NCI-H2227 treated with DMSO at 0.1 percent for 48 hours (cell line): Measurements from ENCODE around the gene TPSAB1.

ENCODE experiments used
- DNase-seq: peaks from one replicate; lab custom pipeline; 2025; lab: John Stamatoyannopoulos, UW

Gene TPSAB1

DNA sequence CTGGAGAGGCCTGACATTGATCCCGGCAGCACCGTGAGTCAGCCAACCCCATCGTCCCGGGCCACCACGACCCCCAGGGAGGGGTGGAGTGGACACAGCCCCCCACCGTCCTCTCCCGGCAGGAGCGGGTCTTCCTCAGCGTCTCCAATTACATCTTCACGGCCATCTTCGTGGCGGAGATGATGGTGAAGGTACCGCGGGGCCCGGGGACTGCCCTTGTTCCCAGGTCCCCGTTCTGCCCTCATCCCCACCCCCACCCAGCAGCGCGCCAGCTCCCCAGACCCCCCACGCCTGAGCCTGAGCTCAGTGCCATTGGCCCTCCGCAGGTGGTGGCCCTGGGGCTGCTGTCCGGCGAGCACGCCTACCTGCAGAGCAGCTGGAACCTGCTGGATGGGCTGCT is 30.0 kb upstream of the TPSAB1 start:
- DNase-seq: no peak

GRCh38 chr16:1211451-1212268 is 28.8 kb upstream of the TPSAB1 start:
- no peak for DNase-seq

DNA sequence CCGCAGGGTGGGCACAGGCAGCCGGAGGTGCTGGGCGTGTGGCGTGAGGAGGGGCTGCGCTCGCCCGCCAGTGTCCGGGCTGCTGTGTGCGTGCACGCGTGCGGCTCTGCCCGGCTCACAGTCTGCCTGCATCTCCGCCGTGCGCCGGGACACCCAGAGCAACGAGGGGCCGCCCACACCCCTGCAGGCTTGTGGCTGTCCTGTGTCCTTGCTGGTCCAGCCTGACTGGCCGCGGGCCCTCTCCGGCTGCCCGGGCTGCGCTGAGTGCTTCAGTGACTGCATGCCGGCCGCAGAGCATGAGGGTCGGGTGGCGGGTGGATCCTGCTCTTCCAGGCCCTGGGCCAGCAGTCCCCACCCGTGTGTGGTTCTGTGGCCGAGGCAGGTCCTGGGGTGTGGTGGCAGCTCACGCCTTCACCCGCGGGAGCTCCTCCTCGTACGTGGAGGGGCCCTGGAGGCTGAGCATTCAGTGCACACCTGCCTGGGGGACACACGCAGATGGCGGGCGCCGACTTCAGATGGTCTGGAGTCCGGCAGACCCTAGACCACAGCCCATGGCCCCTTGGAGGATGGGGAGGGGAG is 27.8 kb upstream of the TPSAB1 start:
- no peak for DNase-seq

GRCh38 chr16:1213231-1213630 is 27.3 kb upstream of the TPSAB1 start:
- DNase-seq: no peak

DNA sequence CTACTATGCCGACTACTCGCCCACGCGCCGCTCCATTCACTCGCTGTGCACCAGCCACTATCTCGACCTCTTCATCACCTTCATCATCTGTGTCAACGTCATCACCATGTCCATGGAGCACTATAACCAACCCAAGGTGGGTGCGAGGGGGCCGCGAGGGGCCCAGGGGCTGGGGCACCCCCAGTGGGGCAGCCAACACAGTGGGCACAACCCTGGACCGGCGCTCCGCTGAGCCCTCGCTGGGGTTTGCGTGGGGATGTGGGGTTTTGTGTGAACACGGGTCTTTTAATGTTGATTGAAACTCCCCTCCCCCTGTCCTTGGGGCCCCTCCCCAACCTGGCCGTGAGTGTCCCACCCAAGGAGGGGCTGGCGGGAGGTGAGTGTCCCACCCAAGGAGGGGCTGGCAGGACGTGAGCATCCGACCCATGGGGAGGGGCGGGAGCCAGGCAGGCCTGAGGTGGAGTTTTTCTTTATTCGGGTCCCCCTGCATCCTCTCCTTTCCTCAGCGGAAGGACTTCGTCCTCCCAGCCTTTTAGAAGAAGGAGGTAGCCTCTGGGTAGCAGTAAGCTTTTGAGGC is 26.6 kb upstream of the TPSAB1 start:
- no peak for DNase-seq

GRCh38 chr16:1214719-1215118 is 25.8 kb upstream of the TPSAB1 start:
- DNase-seq: no peak

DNA sequence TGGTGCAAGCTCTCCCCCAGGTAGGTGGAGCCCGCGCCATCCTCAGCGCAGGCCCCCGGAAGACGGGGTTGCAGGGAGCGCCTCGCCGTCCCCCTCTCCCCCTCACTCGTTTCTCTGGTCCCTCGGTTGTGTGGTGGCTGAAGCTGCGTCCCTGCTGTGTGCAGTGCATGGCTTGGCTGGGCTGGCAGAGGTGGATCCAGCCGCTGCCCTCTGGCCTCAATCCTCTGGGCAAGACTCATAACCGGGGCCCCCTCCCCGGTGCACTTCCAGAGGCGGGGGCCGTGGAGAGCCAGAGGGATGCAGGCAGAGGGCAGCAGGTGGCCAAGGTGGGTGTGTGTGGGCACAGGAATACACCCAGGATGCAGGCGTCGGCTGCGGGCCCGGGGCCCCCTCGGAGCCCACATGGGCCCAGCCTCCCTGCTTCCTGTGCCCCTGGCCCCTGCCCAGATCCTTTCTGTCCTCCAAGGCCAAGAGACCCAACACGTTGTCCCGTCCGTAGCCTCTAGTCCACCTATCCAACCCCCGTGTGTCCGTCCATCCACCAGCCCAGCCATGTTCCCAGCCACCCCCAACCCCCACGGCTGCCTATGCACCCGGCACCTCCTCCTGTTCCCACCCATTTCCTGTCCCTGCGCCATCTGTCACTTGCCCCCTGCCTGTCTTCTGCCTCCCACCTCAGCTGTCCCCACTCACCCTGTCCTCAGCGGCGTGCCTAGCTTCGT is 24.8 kb upstream of the TPSAB1 start:
- no peak for DNase-seq

- DNase-seq: no peak
Measured at GRCh38 chr16:1216296-1216619, 24.2 kb upstream of the TPSAB1 start.

DNA sequence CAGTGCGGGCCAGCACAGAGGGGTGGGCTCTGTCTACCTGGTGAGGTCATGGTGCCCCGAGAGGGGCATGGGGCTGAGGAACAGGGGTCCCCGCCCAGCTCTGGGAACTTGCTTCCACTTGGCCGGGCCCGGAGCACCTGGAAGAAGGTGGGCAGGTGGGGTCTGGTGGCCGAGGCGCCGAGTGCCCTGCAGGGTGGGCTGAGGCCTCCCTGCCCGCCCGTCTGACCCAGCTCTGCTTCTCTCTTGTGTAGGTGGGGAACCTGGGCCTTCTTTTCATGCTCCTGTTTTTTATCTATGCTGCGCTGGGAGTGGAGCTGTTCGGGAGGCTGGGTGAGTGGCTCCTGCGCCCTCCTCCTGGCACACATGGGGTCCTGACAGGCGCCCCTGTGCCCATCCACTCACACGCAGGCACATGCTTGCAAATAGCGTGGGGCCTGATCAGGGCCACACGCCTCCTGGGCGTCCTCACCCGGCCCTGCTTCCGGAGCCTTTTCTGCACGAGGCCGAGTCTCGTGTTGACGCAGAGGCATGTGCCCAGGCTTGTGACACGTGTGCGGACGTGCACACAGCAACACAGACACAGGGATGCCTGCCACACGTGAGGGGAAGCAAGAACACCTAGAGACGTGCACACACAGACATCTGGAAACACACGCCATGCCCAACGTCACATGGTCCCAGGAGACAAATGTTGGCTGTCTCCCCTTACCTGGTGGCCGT is 23.7 kb upstream of the TPSAB1 start:
- DNase-seq: no peak

GRCh38 chr16:1217526-1217925 is 23.0 kb upstream of the TPSAB1 start:
- DNase-seq: no peak

DNA sequence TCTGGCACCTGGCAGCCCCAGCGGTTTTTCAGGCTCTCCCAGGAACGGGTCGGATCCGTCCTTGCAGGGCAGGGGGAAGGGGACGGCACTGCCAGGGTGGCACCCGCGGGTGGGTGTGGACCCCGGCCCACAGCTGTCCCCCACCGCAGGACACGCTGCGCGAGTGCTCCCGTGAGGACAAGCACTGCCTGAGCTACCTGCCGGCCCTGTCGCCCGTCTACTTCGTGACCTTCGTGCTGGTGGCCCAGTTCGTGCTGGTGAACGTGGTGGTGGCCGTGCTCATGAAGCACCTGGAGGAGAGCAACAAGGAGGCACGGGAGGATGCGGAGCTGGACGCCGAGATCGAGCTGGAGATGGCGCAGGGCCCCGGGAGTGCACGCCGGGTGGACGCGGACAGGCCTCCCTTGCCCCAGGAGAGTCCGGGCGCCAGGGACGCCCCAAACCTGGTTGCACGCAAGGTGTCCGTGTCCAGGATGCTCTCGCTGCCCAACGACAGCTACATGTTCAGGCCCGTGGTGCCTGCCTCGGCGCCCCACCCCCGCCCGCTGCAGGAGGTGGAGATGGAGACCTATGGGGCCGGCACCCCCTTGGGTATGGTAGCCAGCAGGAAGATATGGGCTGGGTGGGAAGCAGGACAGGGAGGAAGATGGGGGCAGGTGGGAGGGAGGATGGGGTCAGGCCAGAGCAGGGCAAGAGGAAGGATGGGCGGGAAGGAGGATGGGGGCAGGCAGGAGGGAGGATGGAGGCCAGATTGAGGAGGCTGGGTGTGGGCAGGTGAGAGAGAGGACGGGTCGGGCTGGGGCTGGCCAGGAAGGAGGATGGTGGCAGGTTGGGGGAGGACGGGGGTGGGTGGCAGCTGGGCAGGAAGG is 22.2 kb upstream of the TPSAB1 start:
- no peak for DNase-seq

- DNase-seq: no peak
Measured at GRCh38 chr16:1218930-1219611, 21.4 kb upstream of the TPSAB1 start.

DNA sequence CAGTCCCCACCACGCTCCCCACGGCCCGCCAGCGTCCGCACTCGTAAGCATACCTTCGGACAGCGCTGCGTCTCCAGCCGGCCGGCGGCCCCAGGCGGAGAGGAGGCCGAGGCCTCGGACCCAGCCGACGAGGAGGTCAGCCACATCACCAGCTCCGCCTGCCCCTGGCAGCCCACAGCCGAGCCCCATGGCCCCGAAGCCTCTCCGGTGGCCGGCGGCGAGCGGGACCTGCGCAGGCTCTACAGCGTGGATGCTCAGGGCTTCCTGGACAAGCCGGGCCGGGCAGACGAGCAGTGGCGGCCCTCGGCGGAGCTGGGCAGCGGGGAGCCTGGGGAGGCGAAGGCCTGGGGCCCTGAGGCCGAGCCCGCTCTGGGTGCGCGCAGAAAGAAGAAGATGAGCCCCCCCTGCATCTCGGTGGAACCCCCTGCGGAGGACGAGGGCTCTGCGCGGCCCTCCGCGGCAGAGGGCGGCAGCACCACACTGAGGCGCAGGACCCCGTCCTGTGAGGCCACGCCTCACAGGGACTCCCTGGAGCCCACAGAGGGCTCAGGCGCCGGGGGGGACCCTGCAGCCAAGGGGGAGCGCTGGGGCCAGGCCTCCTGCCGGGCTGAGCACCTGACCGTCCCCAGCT is 20.3 kb upstream of the TPSAB1 start:
- no peak for DNase-seq

- DNase-seq: no peak
Measured at GRCh38 chr16:1220841-1221627, 19.5 kb upstream of the TPSAB1 start.

GRCh38 chr16:1221628-1222552 is 18.6 kb upstream of the TPSAB1 start:
- no peak for DNase-seq

GRCh38 chr16:1222553-1223354 is 17.8 kb upstream of the TPSAB1 start:
- no peak for DNase-seq
